HepG2 (cell line): ENCODE data around the gene SYDE1. TPM values are rescaled to one million over a fixed set of nuclear protein-coding genes. Genes with fewer than 3 reads are reported as not detected.

Experiments used
- ARNTL ChIP-seq: sonication (generic); formaldehyde crosslinking; IDR thresholded peaks from 2 replicates; pipeline ENCODE4 v1.4.0; 2020; ENCODE audit warnings: mild to moderate bottlenecking, missing genetic modification reagents
- CENPX ChIP-seq: sonication (generic); formaldehyde crosslinking; IDR thresholded peaks from 2 replicates; pipeline ENCODE4 v1.9.0; 2021; ENCODE audit warnings: mild to moderate bottlenecking, missing genetic modification reagents, moderate library complexity
- ELF3 ChIP-seq: IDR thresholded peaks from 2 replicates; pipeline ENCODE4 v1.6.1; 2016; ENCODE audit warnings: missing genetic modification reagents, missing compliant biosample characterization
- ETV6 ChIP-seq: sonication (generic); formaldehyde crosslinking; conservative IDR thresholded peaks from 2 replicates; pipeline ENCODE4 v1.4.0; 2020; ENCODE audit warnings: missing genetic modification reagents
- FOXA3 ChIP-seq: IDR thresholded peaks from 2 replicates; pipeline ENCODE4 v1.6.1; 2016; ENCODE audit warnings: missing genetic modification reagents, missing compliant biosample characterization
- JARID2 ChIP-seq: sonication (generic); formaldehyde crosslinking; IDR thresholded peaks from 2 replicates; pipeline ENCODE4 v1.8.1; 2023; ENCODE audit warnings: missing genetic modification reagents, inconsistent platforms; ENCODE audit not compliant: insufficient replicate concordance
- KMT2B ChIP-seq: IDR thresholded peaks from 2 replicates; pipeline ENCODE4 v1.6.1; 2016; ENCODE audit warnings: missing genetic modification reagents, missing compliant biosample characterization
- POGZ ChIP-seq: sonication (generic); formaldehyde crosslinking; IDR thresholded peaks from 2 replicates; pipeline ENCODE4 v1.4.0; 2020; ENCODE audit warnings: mild to moderate bottlenecking, missing genetic modification reagents
- SMAD9 ChIP-seq: sonication (generic); formaldehyde crosslinking; IDR thresholded peaks from 2 replicates; pipeline ENCODE4 v1.5.1; 2020; ENCODE audit warnings: mild to moderate bottlenecking, missing genetic modification reagents
- SP2 ChIP-seq: sonication (generic); formaldehyde crosslinking; IDR thresholded peaks from 2 replicates; pipeline ENCODE4 v1.5.1; 2020; ENCODE audit warnings: mild to moderate bottlenecking, missing genetic modification reagents
- TCF7 ChIP-seq: sonication (generic); IDR thresholded peaks from 2 replicates; pipeline ENCODE4 v1.6.1; 2016; ENCODE audit warnings: antibody characterized with exemption, low read depth
- TRIM24 ChIP-seq: sonication (generic); formaldehyde crosslinking; IDR thresholded peaks from 2 replicates; pipeline ENCODE4 v1.8.0; 2022; ENCODE audit warnings: mild to moderate bottlenecking, missing genetic modification reagents
- ZBTB7A ChIP-seq: sonication (generic); formaldehyde crosslinking; IDR thresholded peaks from 2 replicates; pipeline ENCODE4 v1.8.0; 2022; ENCODE audit warnings: mild to moderate bottlenecking, missing genetic modification reagents
- ZFY ChIP-seq: sonication (generic); formaldehyde crosslinking; IDR thresholded peaks from 2 replicates; pipeline ENCODE4 v1.4.0; 2020; ENCODE audit warnings: missing genetic modification reagents
- ZNF337 ChIP-seq: sonication (generic); formaldehyde crosslinking; IDR thresholded peaks from 2 replicates; pipeline ENCODE4 v1.5.1; 2020; ENCODE audit warnings: missing genetic modification reagents, low read depth, mild to moderate bottlenecking, borderline replicate concordance
- ZNF678 ChIP-seq: sonication (generic); formaldehyde crosslinking; IDR thresholded peaks from 2 replicates; pipeline ENCODE4 v1.4.0; 2020; ENCODE audit warnings: mild to moderate bottlenecking, missing genetic modification reagents
- ZSCAN12 ChIP-seq: sonication (generic); formaldehyde crosslinking; IDR thresholded peaks from 2 replicates; pipeline ENCODE4 v1.9.0; 2021; ENCODE audit warnings: mild to moderate bottlenecking, missing genetic modification reagents
- polyA plus RNA-seq, 8 experiments: library from polyadenylated mRNA; depleted of rRNA in 3 of 8; stranded (reverse) in 7 of 8; unstranded in 1 of 8; fragments of >200 nt; fragmentation: Illumina TruSeq in 4 of 8; extraction: Trizol in 4 of 8; gene quantifications; 2 replicates each; pipeline versions ENCODE4 v1.2.1 to v1.2.3, GENCODE V29; 2011 to 2016; ENCODE audit warnings: low read depth in 4 of 8, missing spikeins in 1 of 8, mixed read lengths in 1 of 8; ENCODE audit not compliant: insufficient read depth in 1 of 8
- total RNA-seq, 5 experiments: library from RNA; depleted of rRNA; stranded (reverse); fragments of >200 nt; fragmentation: Illumina TruSeq; extraction: Trizol; gene quantifications; 2 replicates each; pipeline ENCODE4 v1.2.3, GENCODE V29; 2016; ENCODE audit warnings: low read depth in 1 of 5
- TF ChIP-seq, protein P1 (sequence below): sonication (generic); formaldehyde crosslinking; IDR thresholded peaks from 2 replicates; pipeline ENCODE4 v1.5.1; 2020; ENCODE audit warnings: mild to moderate bottlenecking, missing genetic modification reagents
- TF ChIP-seq, protein P2 (sequence below): sonication (generic); formaldehyde crosslinking; conservative IDR thresholded peaks from 2 replicates; pipeline ENCODE4 v1.4.0; 2020; ENCODE audit warnings: mild to moderate bottlenecking, missing genetic modification reagents, moderate library complexity
- TF ChIP-seq, protein P3 (sequence below): sonication (generic); formaldehyde crosslinking; IDR thresholded peaks from 2 replicates; pipeline ENCODE4 v1.8.0; 2022; ENCODE audit warnings: mild to moderate bottlenecking, missing genetic modification reagents, moderate library complexity
- TF ChIP-seq, protein P4 (sequence below): sonication (generic); formaldehyde crosslinking; IDR thresholded peaks from 2 replicates; pipeline ENCODE4 v1.4.0; 2020; ENCODE audit warnings: missing genetic modification reagents, mild to moderate bottlenecking, borderline replicate concordance

SYDE1 gene
- total and polyA plus RNA-seq, 2 of the 13 experiments (the other 11 are each of a cell fraction or from before 2014, with no cell fraction given), result 4.3 to 13.6 TPM

DNA sequence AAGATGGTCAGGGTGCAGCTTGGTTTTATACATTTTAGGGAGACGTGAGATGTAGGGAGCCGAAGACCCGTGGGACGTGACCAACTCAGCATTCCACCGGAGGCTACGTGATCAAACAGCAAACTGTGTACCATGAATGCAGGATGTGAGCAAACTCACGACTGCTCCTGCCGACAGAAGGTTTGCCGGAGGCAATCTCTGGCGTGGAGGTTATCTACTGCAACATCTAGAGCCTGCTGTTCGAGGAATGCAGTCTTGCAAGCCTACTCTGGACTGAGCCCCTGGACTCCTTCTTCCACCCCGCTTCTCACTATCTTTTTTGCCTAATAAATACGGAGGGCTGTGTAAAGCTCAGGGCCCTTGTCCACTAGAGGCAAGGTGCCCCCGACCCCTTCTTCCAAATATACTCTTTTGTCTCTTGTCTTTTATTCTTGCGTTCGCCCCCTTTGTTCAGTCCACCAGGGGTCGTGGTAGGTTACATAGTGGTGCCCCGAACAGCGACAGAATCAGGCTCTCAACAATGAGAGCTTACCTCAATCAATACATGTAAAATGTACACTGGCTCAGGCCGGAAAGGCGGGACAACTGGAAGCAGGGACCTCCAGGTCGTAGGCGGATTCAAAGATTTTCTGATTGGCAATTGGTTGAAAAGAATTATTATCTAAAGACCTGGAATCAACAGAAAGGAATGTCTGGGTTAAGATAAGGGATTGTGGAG, 34.1 kb upstream of the SYDE1 start (continued):
- TF ChIP-seq ZNF337 (CRISPR knock-in tag) (no peak), CENPX (CRISPR knock-in tag) (no peak), FOXA3 (CRISPR knock-in tag) (no peak; the same call in 1 of the 2 replicates), TRIM24 (CRISPR knock-in tag) (peak; percentile 73; the same call in 1 of the 2 replicates), ETV6 (no peak), TCF7 (peak; percentile 31; the same call in 1 of the 2 replicates), KMT2B (CRISPR knock-in tag) (no peak), ZSCAN12 (no peak), SMAD9 (CRISPR knock-in tag) (no peak), SP2 (CRISPR knock-in tag) (no peak), ARNTL (CRISPR knock-in tag) (peak; percentile 52; the same call in 1 of the 2 replicates), ELF3 (CRISPR knock-in tag) (peak; percentile 31; the same call in 1 of the 2 replicates), JARID2 (no peak), ZFY (peak; percentile 20; the same call in 1 of the 2 replicates), ZBTB7A (peak; percentile 39; the same call in 1 of the 2 replicates), POGZ (CRISPR knock-in tag) (peak; percentile 64), ZNF678 (CRISPR knock-in tag) (no peak)
- TF ChIP-seq, protein P1, sequence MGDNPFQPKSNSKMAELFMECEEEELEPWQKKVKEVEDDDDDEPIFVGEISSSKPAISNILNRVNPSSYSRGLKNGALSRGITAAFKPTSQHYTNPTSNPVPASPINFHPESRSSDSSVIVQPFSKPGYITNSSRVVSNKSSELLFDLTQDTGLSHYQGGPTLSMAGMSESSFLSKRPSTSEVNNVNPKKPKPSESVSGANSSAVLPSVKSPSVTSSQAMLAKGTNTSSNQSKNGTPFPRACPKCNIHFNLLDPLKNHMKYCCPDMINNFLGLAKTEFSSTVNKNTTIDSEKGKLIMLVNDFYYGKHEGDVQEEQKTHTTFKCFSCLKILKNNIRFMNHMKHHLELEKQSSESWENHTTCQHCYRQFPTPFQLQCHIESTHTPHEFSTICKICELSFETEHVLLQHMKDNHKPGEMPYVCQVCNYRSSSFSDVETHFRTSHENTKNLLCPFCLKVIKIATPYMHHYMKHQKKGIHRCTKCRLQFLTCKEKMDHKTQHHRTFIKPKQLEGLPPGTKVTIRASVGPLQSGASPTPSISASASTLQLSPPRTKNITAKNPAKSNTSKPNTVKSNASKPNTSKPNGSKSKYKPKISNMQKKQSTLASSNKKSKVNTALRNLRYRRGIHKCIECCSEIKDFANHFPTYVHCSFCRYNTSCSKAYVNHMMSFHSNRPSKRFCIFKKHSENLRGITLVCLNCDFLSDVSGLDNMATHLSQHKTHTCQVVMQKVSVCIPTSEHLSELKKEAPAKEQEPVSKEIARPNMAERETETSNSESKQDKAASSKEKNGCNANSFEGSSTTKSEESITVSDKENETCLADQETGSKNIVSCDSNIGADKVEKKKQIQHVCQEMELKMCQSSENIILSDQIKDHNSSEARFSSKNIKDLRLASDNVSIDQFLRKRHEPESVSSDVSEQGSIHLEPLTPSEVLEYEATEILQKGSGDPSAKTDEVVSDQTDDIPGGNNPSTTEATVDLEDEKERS (CRISPR knock-in tag), result no peak
- TF ChIP-seq, protein P2, sequence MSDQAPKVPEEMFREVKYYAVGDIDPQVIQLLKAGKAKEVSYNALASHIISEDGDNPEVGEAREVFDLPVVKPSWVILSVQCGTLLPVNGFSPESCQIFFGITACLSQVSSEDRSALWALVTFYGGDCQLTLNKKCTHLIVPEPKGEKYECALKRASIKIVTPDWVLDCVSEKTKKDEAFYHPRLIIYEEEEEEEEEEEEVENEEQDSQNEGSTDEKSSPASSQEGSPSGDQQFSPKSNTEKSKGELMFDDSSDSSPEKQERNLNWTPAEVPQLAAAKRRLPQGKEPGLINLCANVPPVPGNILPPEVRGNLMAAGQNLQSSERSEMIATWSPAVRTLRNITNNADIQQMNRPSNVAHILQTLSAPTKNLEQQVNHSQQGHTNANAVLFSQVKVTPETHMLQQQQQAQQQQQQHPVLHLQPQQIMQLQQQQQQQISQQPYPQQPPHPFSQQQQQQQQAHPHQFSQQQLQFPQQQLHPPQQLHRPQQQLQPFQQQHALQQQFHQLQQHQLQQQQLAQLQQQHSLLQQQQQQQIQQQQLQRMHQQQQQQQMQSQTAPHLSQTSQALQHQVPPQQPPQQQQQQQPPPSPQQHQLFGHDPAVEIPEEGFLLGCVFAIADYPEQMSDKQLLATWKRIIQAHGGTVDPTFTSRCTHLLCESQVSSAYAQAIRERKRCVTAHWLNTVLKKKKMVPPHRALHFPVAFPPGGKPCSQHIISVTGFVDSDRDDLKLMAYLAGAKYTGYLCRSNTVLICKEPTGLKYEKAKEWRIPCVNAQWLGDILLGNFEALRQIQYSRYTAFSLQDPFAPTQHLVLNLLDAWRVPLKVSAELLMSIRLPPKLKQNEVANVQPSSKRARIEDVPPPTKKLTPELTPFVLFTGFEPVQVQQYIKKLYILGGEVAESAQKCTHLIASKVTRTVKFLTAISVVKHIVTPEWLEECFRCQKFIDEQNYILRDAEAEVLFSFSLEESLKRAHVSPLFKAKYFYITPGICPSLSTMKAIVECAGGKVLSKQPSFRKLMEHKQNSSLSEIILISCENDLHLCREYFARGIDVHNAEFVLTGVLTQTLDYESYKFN (CRISPR knock-in tag), result peak; percentile 76
- TF ChIP-seq, protein P3, sequence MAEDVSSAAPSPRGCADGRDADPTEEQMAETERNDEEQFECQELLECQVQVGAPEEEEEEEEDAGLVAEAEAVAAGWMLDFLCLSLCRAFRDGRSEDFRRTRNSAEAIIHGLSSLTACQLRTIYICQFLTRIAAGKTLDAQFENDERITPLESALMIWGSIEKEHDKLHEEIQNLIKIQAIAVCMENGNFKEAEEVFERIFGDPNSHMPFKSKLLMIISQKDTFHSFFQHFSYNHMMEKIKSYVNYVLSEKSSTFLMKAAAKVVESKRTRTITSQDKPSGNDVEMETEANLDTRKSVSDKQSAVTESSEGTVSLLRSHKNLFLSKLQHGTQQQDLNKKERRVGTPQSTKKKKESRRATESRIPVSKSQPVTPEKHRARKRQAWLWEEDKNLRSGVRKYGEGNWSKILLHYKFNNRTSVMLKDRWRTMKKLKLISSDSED, result no peak
- TF ChIP-seq, protein P4, sequence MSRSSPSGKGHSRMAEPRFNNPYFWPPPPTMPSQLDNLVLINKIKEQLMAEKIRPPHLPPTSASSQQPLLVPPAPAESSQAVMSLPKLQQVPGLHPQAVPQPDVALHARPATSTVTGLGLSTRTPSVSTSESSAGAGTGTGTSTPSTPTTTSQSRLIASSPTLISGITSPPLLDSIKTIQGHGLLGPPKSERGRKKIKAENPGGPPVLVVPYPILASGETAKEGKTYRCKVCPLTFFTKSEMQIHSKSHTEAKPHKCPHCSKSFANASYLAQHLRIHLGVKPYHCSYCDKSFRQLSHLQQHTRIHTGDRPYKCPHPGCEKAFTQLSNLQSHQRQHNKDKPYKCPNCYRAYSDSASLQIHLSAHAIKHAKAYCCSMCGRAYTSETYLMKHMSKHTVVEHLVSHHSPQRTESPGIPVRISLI (CRISPR knock-in tag), result no peak
